ENCODE measurements around the gene MGLL.

- TF ChIP-seq CTCF (IDR thresholded peaks at IDR 0.05) (no peak), POLR2A (IDR thresholded peaks at IDR 0.05) (no peak)
Observed at GRCh38 chr3:127718245-127718915, 103.9 kb downstream of the MGLL start.

Measured in right lobe of liver (tissue), 4 donors.